GM19351 (cell line): ENCODE measurements around the gene MIPEP.
A peak's percentile ranks its signal among the peaks of the same experiment; 100 is the strongest.

Experiments
- ATAC-seq: cut with Tn5 transposase; IDR thresholded peaks from one replicate; pipeline ENCODE4 v1.9.1; 2021; ENCODE audit warnings: mild to moderate bottlenecking, moderate library complexity; ENCODE audit not compliant: unreplicated experiment

The MIPEP gene

GRCh38 chr13:23811366-23812062 is 77.7 kb downstream of the MIPEP start:
- no peak for ATAC-seq

GRCh38 chr13:23810685-23811240 is 78.4 kb downstream of the MIPEP start:
- ATAC-seq, result no peak

- no peak for ATAC-seq
These were observed 80.4 kb downstream of the MIPEP start for GRCh38 chr13:23808803-23809202.

- ATAC-seq, result peak; percentile 14
These were observed 82.2 kb downstream of the MIPEP start for GRCh38 chr13:23806874-23807526.

GRCh38 chr13:23805821-23806220 is 83.4 kb downstream of the MIPEP start:
- no peak for ATAC-seq

GRCh38 chr13:23805122-23805521 is 84.1 kb downstream of the MIPEP start:
- no peak for ATAC-seq

GRCh38 chr13:23804166-23804565 is 85.0 kb downstream of the MIPEP start:
- no peak for ATAC-seq

GRCh38 chr13:23801141-23801540 is 88.1 kb downstream of the MIPEP start:
- no peak for ATAC-seq

- peak; percentile 91 for ATAC-seq
These were observed 89.3 kb downstream of the MIPEP start for GRCh38 chr13:23799945-23800344.

- no peak for ATAC-seq
These were observed 91.8 kb downstream of the MIPEP start for GRCh38 chr13:23797276-23797903.

- ATAC-seq, result no peak
These were observed 92.6 kb downstream of the MIPEP start for GRCh38 chr13:23796551-23796950.

- peak; percentile 65 for ATAC-seq
These were observed 94.7 kb downstream of the MIPEP start for GRCh38 chr13:23794267-23795161.

- ATAC-seq, result no peak
These were observed 95.5 kb downstream of the MIPEP start for GRCh38 chr13:23793711-23794110.

GRCh38 chr13:23792680-23793079 is 96.5 kb downstream of the MIPEP start:
- ATAC-seq, result no peak

GRCh38 chr13:23790577-23791170 is 98.5 kb downstream of the MIPEP start:
- no peak for ATAC-seq

- ATAC-seq, result no peak
These were observed 99.4 kb downstream of the MIPEP start for GRCh38 chr13:23789576-23790346.

GRCh38 chr13:23788459-23788858 is 100.7 kb downstream of the MIPEP start:
- no peak for ATAC-seq

GRCh38 chr13:23787464-23787863 is 101.7 kb downstream of the MIPEP start:
- no peak for ATAC-seq

GRCh38 chr13:23786607-23787006 is 102.6 kb downstream of the MIPEP start:
- ATAC-seq, result no peak

GRCh38 chr13:23778879-23779278 is 110.3 kb downstream of the MIPEP start:
- ATAC-seq, result no peak
